GM21619 (cell line): Measurements from ENCODE around the gene RTL10.

Experiments used
- ATAC-seq: cut with Tn5 transposase; IDR thresholded peaks from one replicate; pipeline ENCODE4 v1.9.1; 2021; ENCODE audit not compliant: unreplicated experiment

RTL10 gene

GRCh38 chr22:19811811-19812771 is 42.6 kb downstream of the RTL10 start:
- ATAC-seq, result no peak

GRCh38 chr22:19811211-19811621 is 43.5 kb downstream of the RTL10 start:
- no peak for ATAC-seq

GRCh38 chr22:19810381-19811201 is 44.1 kb downstream of the RTL10 start:
- ATAC-seq, result no peak

GRCh38 chr22:19809741-19810140 is 44.9 kb downstream of the RTL10 start:
- no peak for ATAC-seq

- ATAC-seq, result no peak
These were observed 45.7 kb downstream of the RTL10 start for GRCh38 chr22:19808873-19809478.

GRCh38 chr22:19807914-19808872 is 46.5 kb downstream of the RTL10 start:
- ATAC-seq, result no peak

- ATAC-seq, result no peak
These were observed 47.3 kb downstream of the RTL10 start for GRCh38 chr22:19807161-19807913.

- no peak for ATAC-seq
These were observed 48.2 kb downstream of the RTL10 start for GRCh38 chr22:19806213-19807160.

GRCh38 chr22:19805821-19806212 is 48.9 kb downstream of the RTL10 start:
- ATAC-seq, result no peak
